GM18505 (cell line): ENCODE measurements around the gene TFB2M.
A peak's percentile ranks its signal among the peaks of the same experiment; 100 is the strongest.

ENCODE experiments used
- ATAC-seq: cut with Tn5 transposase; IDR thresholded peaks from one replicate; pipeline ENCODE4 v1.9.1; 2021; ENCODE audit not compliant: unreplicated experiment
- POLR2A ChIP-seq: IDR thresholded peaks from 4 replicates; pipeline ENCODE4 v1.6.1; 2011; ENCODE audit warnings: borderline replicate concordance; ENCODE audit not compliant: insufficient read depth, insufficient read length; ENCODE audit errors: extremely low read depth

The TFB2M gene

DNA sequence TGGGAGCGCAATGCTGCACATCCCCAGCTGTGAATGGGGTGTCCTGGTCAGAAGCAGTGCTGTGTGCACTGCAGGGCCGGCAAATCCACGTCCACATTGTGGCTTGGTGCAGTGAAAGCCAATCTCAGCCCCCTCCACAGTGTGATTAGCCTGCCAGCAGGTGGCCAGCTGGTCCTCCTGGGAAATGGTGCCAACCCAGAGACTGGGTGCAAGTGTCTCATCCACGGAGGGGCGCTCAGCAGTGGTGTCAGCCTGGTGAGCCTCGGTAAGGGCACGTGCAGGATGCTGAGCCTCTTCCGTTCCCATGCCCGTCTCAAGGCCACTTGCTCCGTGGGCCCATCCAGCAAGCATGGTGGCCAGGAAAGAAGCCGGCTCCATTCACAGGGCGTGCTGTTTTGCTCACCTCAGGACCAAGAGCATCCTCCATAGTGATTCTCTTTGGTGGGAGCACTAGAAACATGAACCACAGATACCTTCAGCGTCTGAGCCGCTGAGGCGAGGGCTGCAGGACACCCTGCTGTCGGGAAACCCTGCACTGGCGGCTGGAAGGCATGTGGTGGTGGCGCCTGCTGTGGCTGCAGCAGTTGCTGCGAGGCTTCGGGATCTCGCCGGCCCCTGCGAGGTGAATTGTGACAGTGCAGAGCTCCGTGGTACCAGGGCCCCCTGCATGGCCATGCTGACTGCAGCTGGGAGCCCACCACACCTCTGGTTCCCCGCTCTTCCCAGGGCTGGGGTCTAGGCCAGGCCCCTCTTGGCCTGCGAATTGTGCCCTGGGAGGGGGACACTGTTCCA is 57.0 kb downstream of the TFB2M start:
- no peak for ATAC-seq
- no peak for TF ChIP-seq POLR2A

DNA sequence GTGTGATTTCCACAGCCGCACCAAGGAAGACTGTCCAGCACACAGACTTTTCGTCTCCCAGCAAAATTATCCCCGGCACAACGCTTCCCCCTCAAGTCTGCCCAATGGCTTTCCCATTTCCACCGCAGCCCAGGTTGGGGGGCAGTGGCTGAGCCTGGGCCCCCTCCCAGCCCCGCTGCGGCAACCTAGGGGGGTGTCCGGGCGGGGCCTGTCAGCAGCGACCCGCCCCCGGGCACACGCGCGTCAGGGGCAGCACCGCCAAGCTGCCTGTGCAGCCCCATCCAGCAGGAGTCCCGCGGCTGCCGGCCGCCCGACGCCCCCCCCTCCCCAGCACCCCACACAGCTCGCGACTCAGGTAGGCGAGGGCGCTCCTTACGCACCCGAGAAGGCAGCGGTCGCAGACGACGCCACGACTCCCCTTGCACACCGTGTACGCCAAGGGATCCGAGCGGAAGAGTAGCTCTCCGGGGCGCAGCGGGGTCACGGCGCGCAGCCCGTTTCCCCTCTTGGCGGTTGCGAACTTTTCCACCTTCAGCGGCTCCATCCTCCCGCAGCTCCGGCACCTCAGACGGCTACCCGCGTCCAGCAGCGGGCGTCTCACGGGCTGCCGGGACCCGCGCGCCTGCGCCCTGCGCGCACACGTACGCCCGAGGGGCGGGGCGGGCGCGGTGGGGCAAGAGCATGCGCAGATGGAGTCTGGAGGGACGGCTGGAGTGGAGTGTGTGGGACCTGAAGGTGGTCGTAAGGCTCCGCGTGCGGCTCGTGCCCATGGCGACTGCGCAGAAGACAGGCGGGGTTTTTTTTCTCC is 59.2 kb downstream of the TFB2M start, which contains the start of gene SMYD3:
TSS of gene SMYD3 (minus strand) at position 606 of the 808 bp plus-strand sequence.
- peak; percentile 88 for ATAC-seq
- peak; percentile 71 for TF ChIP-seq POLR2A

DNA sequence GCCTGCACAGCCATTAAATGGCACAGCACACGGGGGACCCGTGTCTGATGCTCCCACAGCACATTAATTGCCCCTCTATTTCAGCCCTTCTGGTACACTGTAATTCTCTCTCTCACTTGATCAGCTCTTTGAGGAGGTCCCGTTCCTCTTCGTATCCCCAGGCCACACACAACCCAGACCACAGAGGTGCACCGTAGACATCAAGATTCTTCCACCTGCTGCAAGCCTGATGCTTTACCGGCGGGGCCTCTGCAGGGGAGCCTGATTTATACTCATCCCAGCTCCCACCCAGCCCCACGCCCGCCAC is 59.7 kb downstream of the TFB2M start:
- ATAC-seq = no peak
- no peak for TF ChIP-seq POLR2A

DNA sequence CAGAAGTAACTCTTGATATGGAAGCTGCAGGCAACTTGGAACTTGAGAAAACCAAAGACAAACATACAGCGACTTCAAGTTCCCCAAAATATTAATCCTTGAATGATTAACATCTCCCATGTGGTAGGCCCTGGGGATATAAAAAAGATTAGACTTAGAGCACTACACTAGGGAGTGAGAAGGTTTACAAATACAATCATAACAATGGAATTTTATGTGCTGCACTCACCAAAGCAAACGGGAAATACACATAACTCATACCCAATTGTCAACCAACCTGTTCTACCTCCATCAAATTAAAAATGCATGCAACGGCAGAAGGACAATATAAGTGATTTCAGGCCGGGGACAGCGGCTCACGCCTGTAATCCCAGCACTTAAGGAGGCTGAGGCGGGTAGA is 62.7 kb downstream of the TFB2M start:
- ATAC-seq = no peak

DNA sequence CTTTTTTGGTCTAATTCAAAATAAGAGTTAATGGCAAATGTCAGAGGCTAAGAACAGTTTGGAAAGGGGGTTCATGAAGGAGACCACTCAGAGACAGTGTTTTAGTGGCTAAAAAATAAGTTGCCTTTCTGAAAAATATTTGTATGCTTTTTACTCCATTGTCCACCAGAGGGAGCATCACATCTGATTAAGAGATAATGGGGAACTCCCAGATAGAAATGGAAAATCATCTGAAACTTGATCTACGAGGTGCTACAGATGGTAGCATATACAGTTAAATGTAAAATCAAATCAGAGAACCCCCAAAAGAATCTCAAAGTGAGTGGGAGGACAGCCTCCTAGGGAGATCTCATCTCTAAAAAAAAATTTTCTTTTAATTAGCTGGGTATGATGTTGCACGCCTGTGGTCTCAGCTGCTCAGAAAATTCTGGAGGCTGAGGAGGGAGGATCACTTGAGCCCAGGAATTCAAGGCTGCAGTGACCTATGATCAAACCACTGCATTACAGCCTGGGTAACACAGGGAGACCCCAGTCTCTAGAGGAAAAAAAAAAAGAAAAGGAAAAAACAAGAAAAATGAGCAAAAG is 68.6 kb downstream of the TFB2M start:
- no peak for ATAC-seq
- TF ChIP-seq POLR2A = no peak

More for the DNA sequence above, 62.7 kb downstream of the TFB2M start:
- no peak for TF ChIP-seq POLR2A

DNA sequence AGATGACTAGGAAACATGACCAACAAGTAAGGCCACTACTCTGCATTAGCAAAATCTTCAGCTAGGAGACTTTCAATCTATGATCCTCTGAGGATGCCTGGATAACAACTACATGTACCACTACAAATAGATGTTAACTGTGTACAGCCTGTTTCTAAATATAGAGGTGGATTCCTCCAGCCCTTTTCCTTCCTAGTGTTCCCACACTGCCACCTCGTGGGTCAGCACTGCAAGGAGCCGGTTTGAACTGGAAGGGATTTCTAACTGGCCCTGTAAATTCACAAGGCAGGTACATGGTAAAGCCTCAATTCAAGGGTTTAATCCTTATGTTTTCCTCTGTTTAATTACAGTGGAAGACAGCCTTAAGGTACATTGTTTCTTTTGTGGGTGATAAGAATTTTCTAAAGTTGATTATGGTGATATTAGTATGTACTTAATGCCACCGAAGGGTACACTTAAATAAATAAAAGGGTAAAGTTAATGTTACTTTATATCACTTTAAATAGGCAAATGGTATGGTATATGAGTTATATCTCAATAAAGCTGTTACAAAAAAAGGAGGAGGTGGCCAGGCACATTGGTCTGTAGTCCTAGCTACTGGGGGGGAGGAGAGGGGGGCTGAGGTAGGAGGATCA is 73.3 kb downstream of the TFB2M start:
- no peak for TF ChIP-seq POLR2A
- no peak for ATAC-seq

DNA sequence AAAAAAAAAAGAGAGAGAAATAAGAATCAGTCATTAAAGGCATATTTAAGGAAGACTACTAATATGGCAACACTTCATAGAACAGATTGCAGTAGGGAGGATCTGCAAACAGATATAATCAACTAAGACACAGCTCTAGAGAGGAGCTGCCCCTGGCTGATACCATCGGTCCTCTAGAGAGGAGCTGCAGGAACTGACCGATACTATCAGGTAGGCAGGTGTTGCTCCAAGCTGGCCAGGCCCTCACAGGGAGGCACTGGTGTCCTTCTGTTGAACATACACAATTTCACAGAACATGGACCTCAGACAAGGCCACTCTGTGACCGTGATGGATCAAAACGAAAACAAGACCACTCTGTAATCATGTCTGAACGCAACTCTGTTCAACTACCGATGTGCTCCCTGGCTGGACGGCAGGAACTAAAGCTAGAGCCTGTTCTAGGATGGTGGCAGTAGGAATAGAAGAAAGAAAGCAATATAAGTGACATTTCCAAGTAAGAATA is 74.5 kb downstream of the TFB2M start:
- TF ChIP-seq POLR2A = no peak
- ATAC-seq = no peak
